ENCODE measurements around the gene ATRX.
A peak's percentile ranks its signal among the peaks of the same experiment; 100 is the strongest.
"Not testable (repeated sequence)": the region's sequence is repeated elsewhere in the genome, so short reads cannot be mapped to it uniquely, and the experiment has no call there.

ATRX gene

DNA sequence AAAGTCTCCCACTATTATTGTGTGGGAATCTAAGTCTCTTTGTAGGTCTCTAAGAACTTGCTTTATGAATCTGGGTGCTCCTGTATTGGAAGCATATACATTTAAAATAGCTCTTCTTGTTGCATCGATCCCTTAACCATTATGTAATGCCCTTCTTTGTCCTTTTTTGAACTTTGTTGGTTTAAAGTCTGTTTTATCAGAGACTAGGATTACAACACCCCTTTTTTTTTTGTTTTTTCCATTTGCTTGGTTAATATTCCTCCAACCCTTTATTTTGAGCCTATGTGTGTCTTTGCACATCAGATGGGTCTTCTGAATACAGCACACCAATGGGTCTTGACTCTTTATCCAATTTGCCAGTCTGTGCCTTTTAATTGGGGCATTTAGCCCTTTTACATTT is 32.1 kb downstream of the ATRX start:
- not testable (repeated sequence) for H3K36me3 Mint-ChIP-seq; H3K27ac Mint-ChIP-seq; H3K27me3 Mint-ChIP-seq; H3K4me3 Mint-ChIP-seq; H3K9me3 Mint-ChIP-seq (ENCODE audit: low read depth)
- peaks cover 21% of the 10 kb centered on the region for H3K4me1 Mint-ChIP-seq (ENCODE audit: low read depth)

DNA sequence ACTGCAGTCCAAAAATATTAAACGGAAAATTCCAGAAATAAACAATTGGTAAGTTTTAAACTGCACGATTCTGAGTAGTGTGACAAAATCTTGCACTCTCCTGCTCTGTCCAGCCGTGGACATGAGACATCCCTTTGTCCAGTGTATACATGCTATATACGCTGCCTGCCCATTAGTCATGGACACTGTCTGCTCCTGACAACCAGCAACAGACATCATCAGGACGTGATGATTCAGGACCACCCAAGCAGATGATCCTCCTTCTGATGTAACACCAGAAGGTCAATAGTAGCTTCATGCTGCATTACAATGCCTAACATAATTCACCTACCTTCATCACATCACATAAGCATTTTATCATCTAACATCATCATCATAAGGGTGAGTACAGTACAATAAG is 36.3 kb downstream of the ATRX start:
- no peaks in the 10 kb centered on the region for H3K27me3 Mint-ChIP-seq
- H3K4me1 Mint-ChIP-seq (ENCODE audit: low read depth), result peaks cover 36% of the 10 kb centered on the region
- H3K27ac Mint-ChIP-seq, result no peak overlapping the region
- H3K36me3 Mint-ChIP-seq, result no peaks in the 10 kb centered on the region
- H3K9me3 Mint-ChIP-seq (ENCODE audit: low read depth), result no peaks in the 10 kb centered on the region
- no peak overlapping the region for H3K4me3 Mint-ChIP-seq

DNA sequence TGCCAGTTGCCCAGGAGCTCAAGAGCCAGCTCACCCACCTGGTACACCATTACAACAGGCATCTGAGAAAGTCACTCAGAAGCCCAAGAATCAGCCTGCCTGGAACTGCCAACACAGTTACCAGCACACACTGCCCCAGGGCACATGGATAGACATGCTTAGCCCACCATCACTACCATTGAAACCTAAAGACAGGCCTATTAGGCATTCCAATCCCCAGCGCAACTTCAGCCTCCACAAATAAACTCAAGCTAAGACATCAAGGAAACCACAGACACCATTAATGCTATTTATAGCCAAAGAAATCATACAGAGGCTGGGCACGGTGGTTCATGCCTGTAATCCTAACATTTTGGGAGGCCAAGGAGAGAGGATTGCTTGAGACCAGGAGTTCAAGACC is 42.3 kb downstream of the ATRX start:
- Mint-ChIP-seq H3K4me1 (ENCODE audit: low read depth) (peaks cover 61% of the 10 kb centered on the region), H3K9me3 (ENCODE audit: low read depth) (no peaks in the 10 kb centered on the region), H3K27me3 (no peaks in the 10 kb centered on the region), H3K36me3 (no peaks in the 10 kb centered on the region), H3K4me3 (no peak overlapping the region), H3K27ac (peak overlapping the region; percentile 84)

DNA sequence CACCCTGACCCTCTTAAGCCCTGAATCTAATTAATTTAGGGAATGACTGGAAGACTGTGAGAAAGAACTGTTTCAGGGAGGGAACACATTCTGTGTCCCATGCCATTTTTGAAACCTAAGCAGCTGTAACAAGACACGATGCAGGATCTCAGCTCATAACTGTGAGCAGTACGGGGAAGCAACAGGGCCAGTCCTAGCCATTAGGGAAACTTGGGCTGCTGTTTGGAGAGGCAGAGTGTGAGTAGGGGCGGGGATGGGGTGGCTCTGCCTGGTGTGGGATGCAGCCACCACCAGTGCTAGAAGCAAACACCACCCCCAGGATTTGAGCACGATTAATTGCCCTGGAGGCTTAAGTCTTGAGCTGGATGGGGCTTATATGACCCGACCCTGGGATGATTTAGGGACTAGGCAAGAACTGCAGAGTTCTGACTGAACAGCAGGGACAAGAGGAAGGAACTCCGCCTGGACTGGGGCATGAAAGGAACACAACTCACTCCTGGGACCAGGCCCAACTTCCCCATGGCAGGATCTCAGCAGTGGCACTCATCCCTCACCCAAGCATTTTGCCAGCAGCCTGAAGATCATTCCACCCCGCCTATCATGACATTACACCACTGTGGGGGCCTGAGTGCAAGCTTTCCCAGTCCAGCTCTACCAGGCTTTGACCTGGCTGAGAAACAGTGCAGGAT is 43.1 kb downstream of the ATRX start:
- Mint-ChIP-seq H3K4me1 (ENCODE audit: low read depth) (peaks cover 58% of the 10 kb centered on the region), H3K36me3 (no peaks in the 10 kb centered on the region), H3K9me3 (ENCODE audit: low read depth) (no peaks in the 10 kb centered on the region), H3K27me3 (no peaks in the 10 kb centered on the region), H3K27ac (peak overlapping the region; percentile 28), H3K4me3 (no peak overlapping the region)

DNA sequence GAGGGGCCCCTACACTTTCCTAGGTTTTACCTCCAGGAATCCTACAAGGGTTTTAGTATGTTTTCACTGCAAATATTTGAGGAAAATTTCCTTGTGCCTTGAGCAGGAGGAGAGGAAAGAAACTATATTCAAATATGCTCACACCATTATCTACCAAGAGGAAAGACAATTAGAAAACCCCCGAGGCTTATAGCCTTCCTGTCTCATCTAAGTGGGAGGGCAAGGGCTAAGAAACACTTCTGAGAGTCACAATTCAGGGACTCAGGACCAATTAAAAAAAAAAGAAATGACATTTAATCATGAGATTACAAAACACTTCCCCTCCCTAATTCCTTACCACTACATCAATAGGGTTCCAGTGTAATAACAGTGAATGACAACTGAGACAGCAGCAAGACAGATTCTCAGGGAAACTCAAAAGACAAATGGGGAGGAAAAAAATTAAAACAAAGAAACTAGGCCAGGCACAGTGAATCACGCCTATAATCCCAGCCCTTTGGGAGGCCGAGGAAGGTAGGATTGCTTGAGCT is 45.6 kb downstream of the ATRX start:
- Mint-ChIP-seq H3K9me3 (ENCODE audit: low read depth) (no peaks in the 10 kb centered on the region), H3K27me3 (no peaks in the 10 kb centered on the region), H3K36me3 (peaks cover 3% of the 10 kb centered on the region), H3K4me3 (no peak overlapping the region), H3K4me1 (ENCODE audit: low read depth) (peaks cover 54% of the 10 kb centered on the region), H3K27ac (peak overlapping the region; percentile 77)

DNA sequence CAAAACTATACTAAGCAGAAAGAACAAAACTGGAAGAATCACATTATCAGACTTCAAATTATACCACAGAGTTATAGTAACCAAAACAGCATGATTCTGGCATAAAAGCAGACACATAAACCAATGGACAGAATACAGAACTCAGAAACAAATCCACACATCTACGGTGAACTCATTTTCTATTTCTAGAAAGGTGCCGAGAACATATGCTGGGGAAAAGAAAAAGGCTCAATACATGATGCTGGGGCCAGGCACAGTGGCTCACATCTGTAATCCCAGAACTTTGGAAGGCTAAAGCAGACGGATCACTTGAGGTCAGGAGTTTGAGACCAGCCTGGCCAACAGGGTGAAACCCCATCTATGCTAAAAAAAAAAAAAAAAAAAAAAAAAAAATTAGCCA is 52.7 kb downstream of the ATRX start:
- H3K27me3 Mint-ChIP-seq, result no peaks in the 10 kb centered on the region
- peak overlapping the region; percentile 46 for H3K27ac Mint-ChIP-seq
- peaks cover 3% of the 10 kb centered on the region for H3K36me3 Mint-ChIP-seq
- H3K4me3 Mint-ChIP-seq, result no peak overlapping the region
- no peaks in the 10 kb centered on the region for H3K9me3 Mint-ChIP-seq (ENCODE audit: low read depth)
- H3K4me1 Mint-ChIP-seq (ENCODE audit: low read depth), result peaks cover 37% of the 10 kb centered on the region

DNA sequence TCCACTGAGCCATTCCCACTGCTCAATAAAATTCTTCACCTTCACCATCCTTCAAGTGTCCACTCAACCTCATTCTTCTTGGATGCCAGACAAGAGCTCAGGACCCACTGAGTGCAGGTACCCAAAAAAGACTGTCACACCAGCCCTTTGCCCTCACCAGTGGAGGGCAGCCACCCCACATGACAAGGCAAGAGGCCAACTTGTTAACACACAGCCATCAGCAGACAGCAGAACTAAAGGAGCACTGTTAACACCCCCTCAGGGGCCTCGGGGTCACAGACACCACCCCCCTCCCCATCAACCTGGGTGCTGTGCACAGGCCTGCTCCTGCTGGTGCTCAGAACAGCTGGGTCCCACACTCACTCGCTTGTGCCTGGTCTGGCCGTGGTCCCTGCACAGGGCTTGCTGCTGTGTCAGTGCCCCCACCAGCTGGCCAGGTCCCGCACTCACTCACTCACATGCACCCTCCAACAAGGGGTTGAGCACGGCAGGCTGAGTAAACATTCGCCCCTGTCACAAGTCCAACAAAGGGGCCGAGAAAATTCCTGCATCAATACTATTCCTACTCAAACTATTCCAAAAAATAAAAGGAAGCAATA is 54.1 kb downstream of the ATRX start:
- H3K9me3 Mint-ChIP-seq (ENCODE audit: low read depth), result no peaks in the 10 kb centered on the region
- H3K36me3 Mint-ChIP-seq, result peaks cover 3% of the 10 kb centered on the region
- no peak overlapping the region for H3K4me3 Mint-ChIP-seq
- H3K27me3 Mint-ChIP-seq, result no peaks in the 10 kb centered on the region
- peak overlapping the region; percentile 34 for H3K27ac Mint-ChIP-seq
- peaks cover 39% of the 10 kb centered on the region for H3K4me1 Mint-ChIP-seq (ENCODE audit: low read depth)

DNA sequence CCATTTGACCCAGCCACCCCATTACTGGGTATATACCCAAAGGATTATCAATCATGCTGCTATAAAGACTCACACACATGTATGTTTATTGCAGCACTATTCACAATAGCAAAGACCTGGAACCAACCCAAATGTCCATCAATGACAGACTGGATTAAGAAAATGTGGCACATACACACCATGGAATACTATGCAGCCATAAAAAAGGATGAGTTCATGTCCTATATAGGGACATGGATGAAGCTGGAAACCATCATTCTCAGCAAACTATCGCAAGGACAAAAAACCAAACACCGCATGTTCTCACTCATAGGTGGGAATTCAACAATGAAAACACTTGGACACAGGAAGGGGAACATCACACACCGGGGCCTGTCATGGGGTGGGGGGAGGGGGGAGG is 59.9 kb downstream of the ATRX start:
- H3K4me3 Mint-ChIP-seq; H3K27me3 Mint-ChIP-seq; H3K27ac Mint-ChIP-seq; H3K36me3 Mint-ChIP-seq; H3K9me3 Mint-ChIP-seq (ENCODE audit: low read depth): not testable (repeated sequence)
- H3K4me1 Mint-ChIP-seq (ENCODE audit: low read depth), result peaks cover 25% of the 10 kb centered on the region

DNA sequence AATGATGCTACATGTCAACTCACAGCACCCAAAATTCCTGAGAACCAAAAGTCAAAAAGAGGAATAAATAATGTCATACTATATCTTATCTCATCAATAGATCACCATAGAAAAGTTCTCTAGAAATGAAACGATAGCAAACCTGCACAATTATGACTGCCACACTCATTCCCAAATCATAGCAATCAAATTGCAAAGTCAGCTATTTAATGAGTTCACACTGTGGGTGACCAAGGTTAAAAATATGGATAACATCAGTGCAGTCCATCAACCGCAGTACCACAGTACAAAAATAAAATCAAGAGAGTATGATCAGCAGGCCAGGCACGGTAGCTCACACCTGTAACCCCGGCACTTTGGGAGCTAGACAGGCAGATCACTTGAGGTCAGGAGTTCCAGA is 62.3 kb downstream of the ATRX start:
- Mint-ChIP-seq H3K9me3 (ENCODE audit: low read depth) (no peaks in the 10 kb centered on the region), H3K27ac (no peak overlapping the region), H3K27me3 (no peaks in the 10 kb centered on the region), H3K4me1 (ENCODE audit: low read depth) (peaks cover 36% of the 10 kb centered on the region), H3K4me3 (no peak overlapping the region), H3K36me3 (no peaks in the 10 kb centered on the region)

DNA sequence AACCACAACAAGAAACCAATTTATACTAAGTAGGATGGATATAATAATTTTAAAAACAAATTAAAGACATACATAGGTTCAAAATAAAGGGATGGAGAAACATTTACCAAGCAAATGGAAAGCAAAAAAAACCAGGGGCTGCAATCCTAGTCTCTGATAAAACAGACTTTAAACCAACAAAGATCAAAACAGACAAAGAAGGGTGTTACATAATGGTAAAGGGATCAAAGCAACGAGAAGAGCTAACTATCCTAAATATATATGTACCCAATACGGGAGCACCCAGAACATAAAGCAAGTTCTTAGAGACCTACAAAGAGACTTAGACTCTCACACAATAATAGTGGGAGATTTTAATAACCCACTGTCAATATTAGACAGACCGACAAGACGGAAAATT is 66.6 kb downstream of the ATRX start:
- H3K27me3 Mint-ChIP-seq, result no peaks in the 10 kb centered on the region
- no peaks in the 10 kb centered on the region for H3K9me3 Mint-ChIP-seq (ENCODE audit: low read depth)
- peaks cover 35% of the 10 kb centered on the region for H3K4me1 Mint-ChIP-seq (ENCODE audit: low read depth)
- H3K4me3 Mint-ChIP-seq, result no peak overlapping the region
- H3K27ac Mint-ChIP-seq, result peak overlapping the region; percentile 82
- peaks cover 7% of the 10 kb centered on the region for H3K36me3 Mint-ChIP-seq

DNA sequence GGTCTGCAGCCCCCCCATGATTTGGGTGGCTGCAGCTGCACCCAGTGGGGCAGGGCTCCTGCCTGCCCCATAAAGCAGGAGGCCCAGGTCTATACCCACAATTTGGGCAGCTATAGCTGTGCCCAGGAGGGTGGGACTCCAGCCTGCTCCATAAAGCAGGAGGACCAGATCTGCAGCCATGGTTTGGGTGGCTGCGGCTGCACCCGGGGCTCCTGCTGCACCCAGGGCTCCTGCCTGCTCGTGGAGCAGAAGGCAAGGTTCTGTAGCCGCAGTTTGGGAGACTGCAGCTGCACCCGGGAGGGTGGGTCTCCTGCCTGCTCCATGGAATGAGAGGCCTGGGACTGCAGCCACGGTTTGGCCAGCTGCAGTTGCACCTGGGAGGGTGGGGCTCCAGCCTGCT is 81.1 kb downstream of the ATRX start:
- H3K36me3 Mint-ChIP-seq, result peaks cover 5% of the 10 kb centered on the region
- H3K27ac Mint-ChIP-seq, result no peak overlapping the region
- peaks cover 11% of the 10 kb centered on the region for H3K4me1 Mint-ChIP-seq (ENCODE audit: low read depth)
- H3K4me3 Mint-ChIP-seq, result no peak overlapping the region
- no peaks in the 10 kb centered on the region for H3K27me3 Mint-ChIP-seq
- H3K9me3 Mint-ChIP-seq (ENCODE audit: low read depth), result no peaks in the 10 kb centered on the region

DNA sequence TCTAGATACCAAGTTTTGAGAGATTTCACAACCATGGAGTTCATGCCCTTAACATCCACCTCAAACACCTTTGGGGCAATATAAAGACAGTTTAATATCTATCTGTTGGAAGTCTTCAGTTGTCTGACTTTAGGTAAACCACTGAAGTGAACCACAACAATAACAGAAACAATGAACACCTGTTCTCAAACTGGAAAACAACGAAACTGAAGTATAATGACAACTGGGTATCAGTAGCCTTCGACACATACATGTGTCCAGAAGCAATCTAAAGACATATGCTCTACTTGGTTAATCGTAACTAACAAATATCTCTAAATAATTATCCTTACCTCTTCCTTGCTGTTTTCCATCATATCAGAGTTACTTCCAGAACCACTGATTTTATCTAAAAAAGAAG is 87.8 kb downstream of the ATRX start:
- Mint-ChIP-seq H3K9me3 (ENCODE audit: low read depth) (no peaks in the 10 kb centered on the region), H3K4me1 (ENCODE audit: low read depth) (peaks cover 22% of the 10 kb centered on the region), H3K27ac (no peak overlapping the region), H3K27me3 (no peaks in the 10 kb centered on the region), H3K4me3 (no peak overlapping the region), H3K36me3 (peaks cover 3% of the 10 kb centered on the region)

DNA sequence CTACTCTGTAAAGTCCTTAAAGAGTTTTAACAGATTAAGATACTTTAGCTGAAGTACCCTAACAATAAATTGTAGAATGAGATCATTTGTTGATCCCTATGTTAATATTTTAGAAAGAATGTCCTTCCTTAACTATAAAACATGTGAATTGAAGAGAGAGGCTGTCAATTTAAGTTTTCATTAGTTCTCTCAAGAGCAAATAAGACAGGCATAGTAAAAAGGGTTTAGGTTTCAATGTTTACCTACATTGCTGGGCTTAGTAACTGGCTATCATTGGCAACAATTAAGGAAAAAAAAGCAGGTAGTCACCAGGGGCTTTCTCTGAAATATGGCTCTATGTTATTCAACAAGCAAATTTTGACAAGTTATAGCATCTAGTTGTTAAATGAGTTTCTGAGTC is 91.5 kb downstream of the ATRX start:
- H3K27ac Mint-ChIP-seq, result no peak overlapping the region
- H3K9me3 Mint-ChIP-seq (ENCODE audit: low read depth), result no peaks in the 10 kb centered on the region
- H3K4me3 Mint-ChIP-seq, result no peak overlapping the region
- peaks cover 11% of the 10 kb centered on the region for H3K4me1 Mint-ChIP-seq (ENCODE audit: low read depth)
- H3K27me3 Mint-ChIP-seq, result no peaks in the 10 kb centered on the region
- no peaks in the 10 kb centered on the region for H3K36me3 Mint-ChIP-seq

DNA sequence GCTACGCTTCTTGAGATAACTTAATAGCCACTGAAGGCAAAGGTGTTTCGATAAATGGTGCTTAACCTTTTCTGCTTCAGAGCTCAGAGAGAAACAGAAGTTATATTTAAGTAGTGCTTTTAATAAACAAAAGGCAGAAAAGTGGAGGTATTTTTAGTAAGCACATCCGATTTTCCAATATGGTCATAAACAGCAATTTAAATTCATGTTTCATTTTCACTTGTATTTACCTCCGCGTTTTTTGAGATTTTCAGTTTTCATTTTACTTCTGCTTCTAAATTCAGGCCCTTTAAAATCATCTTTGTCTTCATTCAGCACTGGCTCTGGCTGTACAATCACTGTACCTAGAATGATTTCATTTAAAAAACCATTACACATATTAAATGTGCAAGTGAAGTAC is 92.4 kb downstream of the ATRX start:
- Mint-ChIP-seq H3K27me3 (no peaks in the 10 kb centered on the region), H3K4me3 (no peak overlapping the region), H3K27ac (no peak overlapping the region), H3K36me3 (no peaks in the 10 kb centered on the region), H3K4me1 (ENCODE audit: low read depth) (peaks cover 6% of the 10 kb centered on the region), H3K9me3 (ENCODE audit: low read depth) (no peaks in the 10 kb centered on the region)

DNA sequence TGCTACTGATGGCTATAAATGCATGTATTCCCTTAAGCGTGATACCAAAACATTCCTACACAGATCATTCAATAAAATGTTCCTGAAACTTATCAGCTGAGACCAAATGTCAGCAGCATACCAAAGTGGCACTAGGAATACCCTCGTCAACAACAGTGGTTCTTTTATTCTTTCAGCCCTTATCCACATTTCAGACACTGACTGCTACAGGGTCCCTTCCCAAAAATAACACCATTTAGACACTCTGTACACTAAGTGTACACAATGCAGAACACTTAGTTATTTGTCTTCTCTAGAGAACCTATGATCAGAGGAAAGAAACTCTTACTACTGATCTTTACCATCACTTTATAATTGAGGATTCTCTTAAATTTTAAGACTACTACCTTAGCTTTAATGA is 94.1 kb downstream of the ATRX start:
- Mint-ChIP-seq H3K9me3 (ENCODE audit: low read depth) (no peaks in the 10 kb centered on the region), H3K27me3 (no peaks in the 10 kb centered on the region), H3K36me3 (peaks cover 9% of the 10 kb centered on the region), H3K27ac (no peak overlapping the region), H3K4me1 (ENCODE audit: low read depth) (peaks cover 5% of the 10 kb centered on the region), H3K4me3 (no peak overlapping the region)

DNA sequence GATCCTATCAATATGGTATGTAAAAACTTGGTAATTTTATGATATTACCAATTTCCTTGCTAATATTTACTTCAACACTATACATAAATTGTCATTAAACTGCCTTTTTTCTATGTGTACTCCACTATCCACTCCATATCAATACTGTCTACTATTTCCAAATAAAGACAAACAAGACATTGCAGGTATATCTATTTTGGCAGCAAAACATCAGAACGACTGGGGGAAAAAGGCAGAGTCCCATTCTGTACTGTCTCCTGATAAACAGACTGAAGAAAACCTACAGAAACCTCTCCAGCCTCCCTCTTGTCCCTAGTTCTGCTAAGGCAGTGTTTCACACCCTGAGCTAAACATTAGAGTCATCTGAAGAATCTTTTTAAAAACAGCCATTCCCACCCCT is 96.6 kb downstream of the ATRX start:
- peaks cover under 1% of the 10 kb centered on the region for H3K4me1 Mint-ChIP-seq (ENCODE audit: low read depth)
- H3K36me3 Mint-ChIP-seq, result peaks cover 12% of the 10 kb centered on the region
- H3K4me3 Mint-ChIP-seq, result no peak overlapping the region
- H3K27ac Mint-ChIP-seq, result no peak overlapping the region
- H3K9me3 Mint-ChIP-seq (ENCODE audit: low read depth), result no peaks in the 10 kb centered on the region
- H3K27me3 Mint-ChIP-seq, result no peaks in the 10 kb centered on the region
